Tibial nerve (tissue), 4 donors: Measurements from ENCODE around the gene SETDB1. TPM values are rescaled to one million over a fixed set of nuclear protein-coding genes. Genes with fewer than 3 reads are reported as not detected.

Source experiments
- DNase-seq, 2 donors: peaks; one replicate each; pipeline ENCODE4 v3.0.0-alpha.2; 2019; ENCODE audit warnings: low spot score in 2 of 2
- H3K27ac ChIP-seq, 4 donors: fragments of 200-600 bp; sonication (generic) in 3 of 4; one replicate each; pipeline ENCODE4 v1.5.1; 2017 to 2019; ENCODE audit warnings: mild to moderate bottlenecking in 1 of 4
- H3K27me3 ChIP-seq, 2 donors: fragments of 200-600 bp; sonication (generic) in 1 of 2; one replicate each; pipeline versions ENCODE4 v1.5.1 to v1.6.0; 2017 to 2019
- H3K36me3 ChIP-seq, 3 donors: fragments of 200-600 bp; sonication (generic); one replicate each; pipeline ENCODE4 v1.5.1; 2018 to 2019
- H3K4me1 ChIP-seq, 4 donors: fragments of 200-600 bp; sonication (generic) in 3 of 4; one replicate each; pipeline ENCODE4 v1.5.1; 2017 to 2019
- H3K4me3 ChIP-seq, 4 donors: fragments of 200-600 bp; sonication (generic) in 3 of 4; one replicate each; pipeline ENCODE4 v1.5.1; 2017 to 2019; ENCODE audit warnings: mild to moderate bottlenecking in 1 of 4, moderate library complexity in 1 of 4
- H3K9me3 ChIP-seq, 4 donors: fragments of 200-600 bp; sonication (generic) in 3 of 4; one replicate each; pipeline ENCODE4 v1.5.1; 2017 to 2019
- EP300 ChIP-seq, 2 donors: sonication (generic); formaldehyde crosslinking; IDR thresholded peaks; one replicate each; pipeline ENCODE4 v1.6.1; 2017; ENCODE audit warnings: antibody characterized with exemption in 2 of 2, mild to moderate bottlenecking in 1 of 2
- POLR2A ChIP-seq, 2 donors: fragments of 450-650 bp; IDR thresholded peaks; one replicate each; pipeline ENCODE4 v1.6.1; 2017; ENCODE audit warnings: antibody characterized with exemption in 2 of 2, mild to moderate bottlenecking in 2 of 2, moderate library complexity in 2 of 2
- WGBS, 2 donors: methylation state at CpG; one replicate each; pipeline ENCODE4 v1.1.5; 2018; 5-methylcytosine and 5-hydroxymethylcytosine counted together
- total RNA-seq, 4 donors: library from RNA; depleted of rRNA; stranded (reverse); fragments of >200 nt; gene quantifications; one replicate each; pipeline ENCODE4 v1.1.0, GENCODE V29; 2016
- TF ChIP-seq, protein P1 (sequence below), 5 experiments: fragments of 200-600 bp in 3 of 5; fragments of 450-650 bp in 2 of 5; sonication (generic) in 3 of 5; IDR thresholded peaks; one replicate each; pipeline ENCODE4 v1.5.1; 2016 to 2019; ENCODE audit warnings: antibody characterized with exemption in 5 of 5, mild to moderate bottlenecking in 3 of 5, moderate library complexity in 2 of 5

SETDB1 gene
- total RNA-seq, 4 donors from 2014 or later = 30.6 to 42.9 (median 35.3) TPM

DNA sequence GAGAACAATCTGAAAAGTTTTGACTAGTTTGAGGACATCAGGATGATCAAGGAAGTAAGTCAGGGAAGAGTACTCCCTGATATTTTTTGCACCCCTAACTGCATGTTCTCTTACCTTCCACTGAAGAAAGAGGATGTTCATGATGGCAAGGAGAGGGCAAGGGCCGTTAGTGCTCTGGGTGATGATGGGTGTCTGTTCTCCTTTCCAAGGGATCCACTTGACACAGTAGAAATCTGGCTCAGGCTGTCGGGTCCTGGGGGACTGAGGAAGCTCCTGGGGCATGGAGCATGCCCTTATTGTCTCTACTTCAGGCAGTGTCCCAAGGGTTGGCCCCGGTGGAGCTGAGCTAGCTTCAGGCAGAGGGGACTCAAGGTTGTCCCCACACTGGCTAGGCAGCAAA lies 75.9 kb downstream of the SETDB1 start:
- peak overlapping the region in 2 of 4 donors; percentile 91 to 96 for H3K27ac ChIP-seq
- 71 to 79% methylated on average over 3 of the region's 3 CpGs for WGBS, 2 donors

DNA sequence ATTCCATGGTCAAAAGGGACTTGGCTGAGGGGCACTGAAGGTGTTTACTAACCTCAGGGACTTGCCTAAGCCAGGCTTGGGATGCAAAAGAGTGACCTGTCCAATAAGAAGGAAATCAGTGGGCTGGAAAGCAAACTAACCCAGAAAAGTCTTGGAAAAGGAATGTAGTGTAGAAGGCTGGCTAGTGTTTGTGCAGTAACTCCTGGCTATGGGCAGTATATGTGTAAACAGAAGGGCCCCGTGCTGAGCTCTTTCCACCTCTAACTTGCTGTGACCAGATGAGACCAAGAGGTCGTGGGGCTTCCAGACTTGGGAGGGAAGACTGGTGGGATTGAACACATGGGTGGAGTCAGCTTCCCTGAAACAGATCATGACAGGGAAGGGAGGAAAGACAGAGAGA lies 76.4 kb downstream of the SETDB1 start:
- TF ChIP-seq, protein P1, sequence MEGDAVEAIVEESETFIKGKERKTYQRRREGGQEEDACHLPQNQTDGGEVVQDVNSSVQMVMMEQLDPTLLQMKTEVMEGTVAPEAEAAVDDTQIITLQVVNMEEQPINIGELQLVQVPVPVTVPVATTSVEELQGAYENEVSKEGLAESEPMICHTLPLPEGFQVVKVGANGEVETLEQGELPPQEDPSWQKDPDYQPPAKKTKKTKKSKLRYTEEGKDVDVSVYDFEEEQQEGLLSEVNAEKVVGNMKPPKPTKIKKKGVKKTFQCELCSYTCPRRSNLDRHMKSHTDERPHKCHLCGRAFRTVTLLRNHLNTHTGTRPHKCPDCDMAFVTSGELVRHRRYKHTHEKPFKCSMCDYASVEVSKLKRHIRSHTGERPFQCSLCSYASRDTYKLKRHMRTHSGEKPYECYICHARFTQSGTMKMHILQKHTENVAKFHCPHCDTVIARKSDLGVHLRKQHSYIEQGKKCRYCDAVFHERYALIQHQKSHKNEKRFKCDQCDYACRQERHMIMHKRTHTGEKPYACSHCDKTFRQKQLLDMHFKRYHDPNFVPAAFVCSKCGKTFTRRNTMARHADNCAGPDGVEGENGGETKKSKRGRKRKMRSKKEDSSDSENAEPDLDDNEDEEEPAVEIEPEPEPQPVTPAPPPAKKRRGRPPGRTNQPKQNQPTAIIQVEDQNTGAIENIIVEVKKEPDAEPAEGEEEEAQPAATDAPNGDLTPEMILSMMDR (IDR thresholded peaks at IDR 0.05) = no peak
- TF ChIP-seq POLR2A (IDR thresholded peaks at IDR 0.05) (no peak), EP300 (IDR thresholded peaks at IDR 0.05) (no peak)
- no peaks in the 10 kb centered on the region for H3K27me3 ChIP-seq
- H3K9me3 ChIP-seq = no peaks in the 10 kb centered on the region
- peak overlapping the region in 1 of 4 donors; percentile 58 for H3K4me3 ChIP-seq
- peaks cover 0 to 50% (median 5%) of the 10 kb centered on the region in 3 donors for H3K36me3 ChIP-seq
- no peak for DNase-seq
- peaks cover 0 to 82% (median 42%) of the 10 kb centered on the region in 4 donors for H3K4me1 ChIP-seq
- WGBS, 2 donors = 28 to 32% methylated on average over 2 of the region's 2 CpGs
- peak overlapping the region in 3 of 4 donors; percentile 40 to 96 (median 91) for H3K27ac ChIP-seq

More for the DNA sequence above, 75.9 kb downstream of the SETDB1 start:
- Histone ChIP-seq H3K36me3 (peaks cover 0 to 55% (median 8%) of the 10 kb centered on the region in 3 donors), H3K4me1 (peaks cover 0 to 77% (median 36%) of the 10 kb centered on the region in 4 donors), H3K4me3 (peak overlapping the region in 1 of 4 donors; percentile 58), H3K27me3 (no peaks in the 10 kb centered on the region), H3K9me3 (no peaks in the 10 kb centered on the region)
- no peak for DNase-seq
- TF ChIP-seq, protein P1 (IDR thresholded peaks at IDR 0.05) = no peak
- TF ChIP-seq EP300 (IDR thresholded peaks at IDR 0.05) = no peak
- no peak for TF ChIP-seq POLR2A (IDR thresholded peaks at IDR 0.05)

DNA sequence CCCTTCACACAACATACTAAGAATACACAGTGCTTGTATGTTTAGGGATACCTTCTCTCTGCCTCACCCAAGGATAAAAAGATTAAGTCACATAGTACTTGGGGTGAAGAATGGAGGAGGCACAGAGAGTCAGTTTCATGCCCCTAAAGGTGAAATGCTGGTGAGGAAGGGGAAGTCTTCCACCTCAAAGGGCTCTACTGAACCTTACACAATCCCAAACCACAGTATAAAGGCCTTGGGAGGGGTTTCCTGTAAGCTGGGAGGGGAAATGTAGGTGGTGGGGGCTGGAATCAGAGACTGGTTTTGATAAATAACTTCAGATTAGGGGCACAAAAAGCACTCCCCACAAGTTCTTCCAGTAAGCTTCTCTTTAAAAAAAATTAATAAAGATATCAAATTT lies 77.0 kb downstream of the SETDB1 start:
- H3K9me3 ChIP-seq = no peaks in the 10 kb centered on the region
- peaks cover 0 to 85% (median 46%) of the 10 kb centered on the region in 4 donors for H3K4me1 ChIP-seq
- TF ChIP-seq, protein P1 (IDR thresholded peaks at IDR 0.05) = no peak
- TF ChIP-seq EP300 (IDR thresholded peaks at IDR 0.05) (no peak), POLR2A (IDR thresholded peaks at IDR 0.05) (no peak)
- peak overlapping the region in 3 of 4 donors; percentile 14 to 71 (median 58) for H3K4me3 ChIP-seq
- DNase-seq = no peak
- H3K27me3 ChIP-seq = no peaks in the 10 kb centered on the region
- peak overlapping the region in 3 of 4 donors; percentile 40 to 96 (median 91) for H3K27ac ChIP-seq
- H3K36me3 ChIP-seq = peaks cover 0 to 44% (median 0%) of the 10 kb centered on the region in 3 donors

DNA sequence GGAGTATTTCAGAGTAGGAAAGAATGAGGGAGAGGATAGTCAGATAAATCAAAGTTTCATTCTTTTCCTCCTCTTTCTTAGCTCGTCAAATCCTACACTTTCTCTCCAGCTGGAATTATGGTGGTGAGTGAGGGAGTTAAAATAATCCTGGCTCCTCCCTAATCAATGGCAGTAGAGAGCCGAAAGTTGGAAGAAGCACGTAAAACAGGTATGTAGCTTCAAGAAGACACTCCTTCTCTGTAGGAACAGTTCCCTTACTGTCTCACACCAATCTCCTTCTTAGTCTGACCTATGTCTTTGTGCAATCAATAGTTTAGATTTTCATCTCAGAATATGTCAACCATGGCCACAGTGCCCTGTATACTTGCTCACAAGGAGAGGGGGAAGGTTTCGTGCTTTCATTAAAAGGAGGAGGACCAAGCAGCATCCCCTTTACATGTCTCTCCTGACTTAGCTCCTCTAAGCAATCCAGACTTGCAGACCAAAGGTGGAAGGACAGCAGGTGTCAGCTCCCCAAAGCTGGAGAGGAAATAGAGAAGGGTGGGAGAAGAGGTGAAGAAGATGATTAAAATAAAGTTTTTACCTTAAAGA lies 79.7 kb downstream of the SETDB1 start:
- H3K36me3 ChIP-seq = peaks cover 0 to 18% (median 0%) of the 10 kb centered on the region in 3 donors
- TF ChIP-seq, protein P1 (IDR thresholded peaks at IDR 0.05) = no peak
- TF ChIP-seq EP300 (IDR thresholded peaks at IDR 0.05) = no peak
- TF ChIP-seq POLR2A (IDR thresholded peaks at IDR 0.05) = no peak
- 2 to 8% methylated on average over 4 of the region's 4 CpGs for WGBS, 2 donors
- H3K27me3 ChIP-seq = no peaks in the 10 kb centered on the region
- H3K4me1 ChIP-seq = peaks cover 0 to 83% (median 50%) of the 10 kb centered on the region in 4 donors
- H3K4me3 ChIP-seq = peak overlapping the region; percentile 49 to 71 (median 55)
- H3K27ac ChIP-seq = peak overlapping the region; percentile 83 to 96 (median 91)
- no peaks in the 10 kb centered on the region for H3K9me3 ChIP-seq
- peak in 1 of 2 donors; percentile 23 for DNase-seq

DNA sequence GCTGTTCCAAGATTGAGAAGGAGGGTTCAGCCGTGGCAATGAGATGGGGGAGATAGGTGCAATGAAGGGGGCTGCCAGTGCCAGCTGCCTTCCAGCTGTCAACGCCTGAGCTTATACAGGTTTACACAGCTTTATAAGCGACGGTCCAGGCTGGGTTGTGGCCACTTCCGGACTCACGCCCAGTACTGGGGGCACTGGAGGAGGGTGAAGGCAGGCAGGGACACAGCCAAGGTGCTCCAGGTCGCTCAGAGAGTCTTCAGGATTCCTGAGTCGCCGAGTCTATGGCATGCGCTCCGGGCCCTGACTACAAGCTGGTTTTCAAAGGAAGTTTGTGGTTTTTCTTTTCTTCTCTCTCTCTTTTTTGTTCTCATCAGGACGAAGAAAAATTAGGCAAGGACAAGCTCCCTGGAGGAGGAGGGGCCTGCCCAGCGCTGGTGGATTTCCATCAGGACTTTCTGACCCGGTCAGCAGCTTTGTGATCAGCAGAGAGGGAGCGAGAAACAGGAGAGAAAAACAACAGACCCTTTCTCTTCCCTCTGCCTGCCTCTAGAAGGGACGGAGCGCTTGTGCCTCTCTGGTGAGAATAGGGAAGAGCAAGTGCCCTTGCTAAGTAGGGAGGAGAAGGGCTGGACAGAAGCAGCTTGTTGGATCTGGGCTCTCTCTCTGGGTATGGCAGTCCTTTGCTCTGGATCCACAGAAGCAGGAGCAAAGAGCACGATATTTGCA lies 80.3 kb downstream of the SETDB1 start, which contains the start of gene MINDY1:
MINDY1 (minus strand) TSS at position 576 of the 726 bp plus-strand sequence. CDS start 4,285 bp downstream, outside the sequence.
- TF ChIP-seq POLR2A (IDR thresholded peaks at IDR 0.05) (peak; percentile 48 to 67), EP300 (IDR thresholded peaks at IDR 0.05) (peak; percentile 6 to 95)
- TF ChIP-seq, protein P1 (IDR thresholded peaks at IDR 0.05) = peak; percentile 42 to 77 (median 64)
- Histone ChIP-seq H3K4me3 (peak within 1 kb of the TSS; percentile 52 to 71 (median 64)), H3K36me3 (peaks cover 0 to 11% (median 0%) of the 10 kb centered on the region in 3 donors), H3K4me1 (peaks cover 0 to 84% (median 52%) of the 10 kb centered on the region in 4 donors), H3K27ac (peak within 1 kb of the TSS; percentile 83 to 96 (median 91)), H3K9me3 (no peaks in the 10 kb centered on the region), H3K27me3 (no peaks in the 10 kb centered on the region)
- WGBS, 2 donors = 0 to 2% methylated on average over 18 of the region's 18 CpGs
- peak; percentile 54 to 79 for DNase-seq
